Heart left ventricle (tissue), 13 donors: ENCODE data around the gene TRIM51.
"Not testable (repeated sequence)": the region's sequence is repeated elsewhere in the genome, so short reads cannot be mapped to it uniquely, and the experiment has no call there.

Source experiments
- POLR2A ChIP-seq, 2 donors: fragments of 450-650 bp; IDR thresholded peaks; one replicate each; pipeline ENCODE4 v1.6.1; 2017; ENCODE audit warnings: antibody characterized with exemption in 2 of 2, mild to moderate bottlenecking in 2 of 2, moderate library complexity in 2 of 2
- TF ChIP-seq, protein P1 (sequence below), 12 donors: fragments of 200-600 bp; sonication (generic) in 4 of 12; IDR thresholded peaks; one replicate each; pipeline versions ENCODE4 v1.5.0 to v1.8.0; 2018 to 2022; ENCODE audit warnings: antibody characterized with exemption in 12 of 12, mild to moderate bottlenecking in 5 of 12
- donor health status: ischemic (EF 13 %, LVEDD 7.1; RV severe dilation, severe dysfunction).
- donor health status: DM: no; HTN: yes; CAD: no.
- donor health status: DM: no; HTN: no; CAD: no.
- donor health status: ischemic (EF 25% LVEDD 6.9; RV normal size, moderate dysfunction).
- donor health status: ischemic (EF 25% LVEDD 5.7; RV mildly dilated, moderate dysfunction).
- donor health status: ischemic (EF 35%, LVEDD 5.7; RV mildly dilated, moderate dysfunction).
- donor health status: nonischemic (EF 11% LVEDD 7.7; RV severe dilation, severe dysfunction).
- donor health status: DM: yes; HTN: yes; CAD: no.
- donor health status: PGD.
- donor health status: ischemic (EF 29% LVEDD 5.4; RV normal size, mild dysfunction).
- donor health status: nonischemic (EF 23%, LVEDD 6.1; RV moderate dilation, normal function).

DNA sequence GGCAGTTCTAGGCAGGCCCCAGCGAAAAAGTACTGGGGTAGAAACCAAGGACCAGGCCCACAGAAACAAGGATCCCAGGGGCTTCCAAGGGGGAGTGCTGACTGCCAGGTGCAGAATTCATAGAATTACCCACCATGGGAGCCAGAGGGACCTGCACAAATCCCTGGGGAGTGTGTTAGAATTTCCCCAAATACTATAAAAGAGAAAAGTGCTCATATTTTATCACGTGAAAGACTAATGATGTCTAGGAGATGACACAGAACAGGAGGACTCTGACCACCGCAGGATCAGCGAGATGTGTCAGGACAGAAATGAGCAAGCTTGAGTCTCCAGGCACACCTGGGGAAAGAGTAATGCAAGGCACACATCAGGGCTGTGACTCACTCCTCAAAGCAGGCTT is 15.7 kb upstream of the TRIM51 start:
- not testable (repeated sequence) for TF ChIP-seq POLR2A (IDR thresholded peaks at IDR 0.05)
- TF ChIP-seq, protein P1, sequence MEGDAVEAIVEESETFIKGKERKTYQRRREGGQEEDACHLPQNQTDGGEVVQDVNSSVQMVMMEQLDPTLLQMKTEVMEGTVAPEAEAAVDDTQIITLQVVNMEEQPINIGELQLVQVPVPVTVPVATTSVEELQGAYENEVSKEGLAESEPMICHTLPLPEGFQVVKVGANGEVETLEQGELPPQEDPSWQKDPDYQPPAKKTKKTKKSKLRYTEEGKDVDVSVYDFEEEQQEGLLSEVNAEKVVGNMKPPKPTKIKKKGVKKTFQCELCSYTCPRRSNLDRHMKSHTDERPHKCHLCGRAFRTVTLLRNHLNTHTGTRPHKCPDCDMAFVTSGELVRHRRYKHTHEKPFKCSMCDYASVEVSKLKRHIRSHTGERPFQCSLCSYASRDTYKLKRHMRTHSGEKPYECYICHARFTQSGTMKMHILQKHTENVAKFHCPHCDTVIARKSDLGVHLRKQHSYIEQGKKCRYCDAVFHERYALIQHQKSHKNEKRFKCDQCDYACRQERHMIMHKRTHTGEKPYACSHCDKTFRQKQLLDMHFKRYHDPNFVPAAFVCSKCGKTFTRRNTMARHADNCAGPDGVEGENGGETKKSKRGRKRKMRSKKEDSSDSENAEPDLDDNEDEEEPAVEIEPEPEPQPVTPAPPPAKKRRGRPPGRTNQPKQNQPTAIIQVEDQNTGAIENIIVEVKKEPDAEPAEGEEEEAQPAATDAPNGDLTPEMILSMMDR (IDR thresholded peaks at IDR 0.05) = not testable (repeated sequence)
